ENCODE results near the gene OR8B2. TPM values are rescaled to one million over a fixed set of nuclear protein-coding genes. Genes with fewer than 3 reads are reported as not detected.

OR8B2 gene
- total RNA-seq, 1 experiment from 2014 or later, result not detected

GRCh38 chr11:124339396-124340141 is 44.7 kb downstream of the OR8B2 start:
- Histone ChIP-seq H3K27me3 (ENCODE audit: low read length) (peaks cover 17% of the 10 kb centered on the region; the same call in 1 of the 2 replicates), H3K9me2 (replicated peaks; ENCODE audit: low read length) (no peaks in the 10 kb centered on the region), H3K9ac (ENCODE audit: low read length) (no peak overlapping the region), H3K4me1 (ENCODE audit: insufficient read depth, low read length) (no peaks in the 10 kb centered on the region), H3K9me3 (ENCODE audit: low read length) (no peaks in the 10 kb centered on the region), H3K79me2 (ENCODE audit: low read length) (no peaks in the 10 kb centered on the region), H4K20me1 (ENCODE audit: low read length) (no peaks in the 10 kb centered on the region), H3K27ac (ENCODE audit: low read length) (no peak overlapping the region), H3K36me3 (ENCODE audit: low read depth, low read length) (no peaks in the 10 kb centered on the region), H3K4me3 (ENCODE audit: low read length) (no peak overlapping the region), H3F3A (ENCODE audit: low read length, unreplicated experiment) (no peaks in the 10 kb centered on the region), H3K4me2 (ENCODE audit: low read length) (no peak overlapping the region), H2AFZ (ENCODE audit: low read length) (no peak overlapping the region)
- ChIA-PET CTCF (no interaction called here), POLR2A (ENCODE audit: unreplicated experiment) (no interaction called here)
- no TSS peak for BruUV-seq (replicated peaks)
- no peak for ATAC-seq
- intact Hi-C loops (cut with micrococcal nuclease), result no loop called here
- DNase-seq, result no peak
- no peak for TF ChIP-seq EZH2 (IDR thresholded peaks at IDR 0.05; ENCODE audit: low read length, unreplicated experiment)
- TF ChIP-seq, protein P1, sequence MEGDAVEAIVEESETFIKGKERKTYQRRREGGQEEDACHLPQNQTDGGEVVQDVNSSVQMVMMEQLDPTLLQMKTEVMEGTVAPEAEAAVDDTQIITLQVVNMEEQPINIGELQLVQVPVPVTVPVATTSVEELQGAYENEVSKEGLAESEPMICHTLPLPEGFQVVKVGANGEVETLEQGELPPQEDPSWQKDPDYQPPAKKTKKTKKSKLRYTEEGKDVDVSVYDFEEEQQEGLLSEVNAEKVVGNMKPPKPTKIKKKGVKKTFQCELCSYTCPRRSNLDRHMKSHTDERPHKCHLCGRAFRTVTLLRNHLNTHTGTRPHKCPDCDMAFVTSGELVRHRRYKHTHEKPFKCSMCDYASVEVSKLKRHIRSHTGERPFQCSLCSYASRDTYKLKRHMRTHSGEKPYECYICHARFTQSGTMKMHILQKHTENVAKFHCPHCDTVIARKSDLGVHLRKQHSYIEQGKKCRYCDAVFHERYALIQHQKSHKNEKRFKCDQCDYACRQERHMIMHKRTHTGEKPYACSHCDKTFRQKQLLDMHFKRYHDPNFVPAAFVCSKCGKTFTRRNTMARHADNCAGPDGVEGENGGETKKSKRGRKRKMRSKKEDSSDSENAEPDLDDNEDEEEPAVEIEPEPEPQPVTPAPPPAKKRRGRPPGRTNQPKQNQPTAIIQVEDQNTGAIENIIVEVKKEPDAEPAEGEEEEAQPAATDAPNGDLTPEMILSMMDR (conservative IDR thresholded peaks at IDR 0.05; ENCODE audit: low read depth, low read length), result no peak
- TF ChIP-seq EZH2phosphoT487 (IDR thresholded peaks at IDR 0.05; ENCODE audit: borderline replicate concordance, low read length), result no peak

Other genes starting within 250 kb of the OR8B2 start
- 0.15 and 0.29 TPM in 2 replicates for gene OR10D3, start 201.2 kb downstream of the OR8B2 start, total RNA-seq (2014; rRNA removed)
- not detected in 2 replicates for gene OR8G1, start 143.4 kb downstream of the OR8B2 start, total RNA-seq (2014; rRNA removed)
- 0.26 and 0.46 TPM in 2 replicates for gene OR8G5, start 128.1 kb downstream of the OR8B2 start, total RNA-seq (2014; rRNA removed)
- not detected in 2 replicates for gene OR8D1, start 70.5 kb downstream of the OR8B2 start, total RNA-seq (2014; rRNA removed)
- not detected in 2 replicates for gene OR8D2, start 64.3 kb downstream of the OR8B2 start, total RNA-seq (2014; rRNA removed)
- not detected in 2 replicates for gene OR8B3, start 14.5 kb upstream of the OR8B2 start, total RNA-seq (2014; rRNA removed)
- gene OR8B4, start 40.4 kb upstream of the OR8B2 start, total RNA-seq (2014; rRNA removed), result not detected in 2 replicates
- gene OR8B8, start 61.2 kb upstream of the OR8B2 start, total RNA-seq (2014; rRNA removed), result not detected in 2 replicates
- gene OR8B12, start 159.2 kb upstream of the OR8B2 start, total RNA-seq (2014; rRNA removed), result not detected in 2 replicates
- gene OR8A1, start 185.5 kb upstream of the OR8B2 start, total RNA-seq (2014; rRNA removed), result 0.04 TPM in 1 of 2 replicates, not detected in the other
- not detected in 2 replicates for gene PANX3, start 226.9 kb upstream of the OR8B2 start, total RNA-seq (2014; rRNA removed)
- gene TBRG1, start 238.4 kb upstream of the OR8B2 start, total RNA-seq (2014; rRNA removed), result 20.6 and 21.8 TPM in 2 replicates